Measurements from ENCODE around the gene AOC2.
"Not testable (repeated sequence)": the region's sequence is repeated elsewhere in the genome, so short reads cannot be mapped to it uniquely, and the experiment has no call there.

AOC2 gene

GRCh38 chr17:42873315-42873714 is 28.9 kb downstream of the AOC2 start:
- H3K36me3 ChIP-seq (ENCODE audit: insufficient read depth, insufficient read length, low read length): no peaks in the 10 kb centered on the region
- peaks cover 8% of the 10 kb centered on the region for H3K9me3 ChIP-seq (ENCODE audit: insufficient read depth, low read length)
- peaks cover 22% of the 10 kb centered on the region for H3K27me3 ChIP-seq (ENCODE audit: insufficient read depth, insufficient read length)
- peaks cover 5% of the 10 kb centered on the region for H3K4me1 ChIP-seq (ENCODE audit: insufficient read depth, insufficient read length)
- DNase-seq (ENCODE audit: low read depth, low spot score): no peak
- TF ChIP-seq ZNF274 (IDR thresholded peaks at IDR 0.05; ENCODE audit: low read depth, low read length): no peak
- no peak overlapping the region for H3K4me3 ChIP-seq (ENCODE audit: insufficient read length, low read depth)
- no peak overlapping the region for H3K9ac ChIP-seq (ENCODE audit: insufficient read length, low read depth)

GRCh38 chr17:42873932-42874695 is 29.7 kb downstream of the AOC2 start:
- not testable (repeated sequence) for H3K4me1 ChIP-seq (ENCODE audit: insufficient read depth, insufficient read length); DNase-seq (ENCODE audit: low read depth, low spot score); H3K9me3 ChIP-seq (ENCODE audit: insufficient read depth, low read length); H3K9ac ChIP-seq (ENCODE audit: insufficient read length, low read depth); H3K36me3 ChIP-seq (ENCODE audit: insufficient read depth, insufficient read length, low read length); H3K4me3 ChIP-seq (ENCODE audit: insufficient read length, low read depth)
- peaks cover 30% of the 10 kb centered on the region for H3K27me3 ChIP-seq (ENCODE audit: insufficient read depth, insufficient read length)

GRCh38 chr17:42877037-42877436 is 32.7 kb downstream of the AOC2 start:
- TF ChIP-seq ZNF274 (IDR thresholded peaks at IDR 0.05; ENCODE audit: low read depth, low read length) (no peak), YY1 (IDR thresholded peaks at IDR 0.05; ENCODE audit: insufficient read depth, insufficient read length) (no peak), SUZ12 (IDR thresholded peaks at IDR 0.05; ENCODE audit: extremely low read depth, insufficient read depth, insufficient read length) (no peak)
- no peak overlapping the region for H3K9ac ChIP-seq (ENCODE audit: insufficient read length, low read depth)

GRCh38 chr17:42878123-42878880 is 33.9 kb downstream of the AOC2 start:
- no peaks in the 10 kb centered on the region for H3K36me3 ChIP-seq (ENCODE audit: insufficient read depth, insufficient read length, low read length)
- H3K4me1 ChIP-seq (ENCODE audit: insufficient read depth, insufficient read length): peaks cover 11% of the 10 kb centered on the region
- H3K4me3 ChIP-seq (ENCODE audit: insufficient read length, low read depth): no peak overlapping the region
- peak; percentile 44 for DNase-seq (ENCODE audit: low read depth, low spot score)
- H3K9me3 ChIP-seq (ENCODE audit: insufficient read depth, low read length): no peaks in the 10 kb centered on the region
- peaks cover 48% of the 10 kb centered on the region for H3K27me3 ChIP-seq (ENCODE audit: insufficient read depth, insufficient read length)
- no peak overlapping the region for H3K9ac ChIP-seq (ENCODE audit: insufficient read length, low read depth)
- TF ChIP-seq YY1 (IDR thresholded peaks at IDR 0.05; ENCODE audit: insufficient read depth, insufficient read length) (no peak), SUZ12 (IDR thresholded peaks at IDR 0.05; ENCODE audit: extremely low read depth, insufficient read depth, insufficient read length) (no peak), ZNF274 (IDR thresholded peaks at IDR 0.05; ENCODE audit: low read depth, low read length) (no peak)

More at GRCh38 chr17:42877037-42877436, 32.7 kb downstream of the AOC2 start:
- Histone ChIP-seq H3K4me1 (ENCODE audit: insufficient read depth, insufficient read length) (peaks cover 11% of the 10 kb centered on the region), H3K27me3 (ENCODE audit: insufficient read depth, insufficient read length) (peaks cover 47% of the 10 kb centered on the region), H3K36me3 (ENCODE audit: insufficient read depth, insufficient read length, low read length) (no peaks in the 10 kb centered on the region), H3K9me3 (ENCODE audit: insufficient read depth, low read length) (no peaks in the 10 kb centered on the region), H3K4me3 (ENCODE audit: insufficient read length, low read depth) (no peak overlapping the region)
- no peak for DNase-seq (ENCODE audit: low read depth, low spot score)

GRCh38 chr17:42878924-42879595 is 34.7 kb downstream of the AOC2 start:
- no peaks in the 10 kb centered on the region for H3K9me3 ChIP-seq (ENCODE audit: insufficient read depth, low read length)
- DNase-seq (ENCODE audit: low read depth, low spot score): no peak
- no peak overlapping the region for H3K4me3 ChIP-seq (ENCODE audit: insufficient read length, low read depth)
- H3K36me3 ChIP-seq (ENCODE audit: insufficient read depth, insufficient read length, low read length): no peaks in the 10 kb centered on the region
- TF ChIP-seq SUZ12 (IDR thresholded peaks at IDR 0.05; ENCODE audit: extremely low read depth, insufficient read depth, insufficient read length) (no peak), YY1 (IDR thresholded peaks at IDR 0.05; ENCODE audit: insufficient read depth, insufficient read length) (no peak), ZNF274 (IDR thresholded peaks at IDR 0.05; ENCODE audit: low read depth, low read length) (no peak)
- H3K27me3 ChIP-seq (ENCODE audit: insufficient read depth, insufficient read length): peaks cover 48% of the 10 kb centered on the region
- peaks cover 11% of the 10 kb centered on the region for H3K4me1 ChIP-seq (ENCODE audit: insufficient read depth, insufficient read length)
- no peak overlapping the region for H3K9ac ChIP-seq (ENCODE audit: insufficient read length, low read depth)

- Histone ChIP-seq H3K27me3 (ENCODE audit: insufficient read depth, insufficient read length) (peaks cover 48% of the 10 kb centered on the region), H3K4me1 (ENCODE audit: insufficient read depth, insufficient read length) (peaks cover 11% of the 10 kb centered on the region), H3K9me3 (ENCODE audit: insufficient read depth, low read length) (no peaks in the 10 kb centered on the region), H3K36me3 (ENCODE audit: insufficient read depth, insufficient read length, low read length) (no peaks in the 10 kb centered on the region), H3K4me3 (ENCODE audit: insufficient read length, low read depth) (no peak overlapping the region), H3K9ac (ENCODE audit: insufficient read length, low read depth) (no peak overlapping the region)
- no peak for DNase-seq (ENCODE audit: low read depth, low spot score)
- TF ChIP-seq YY1 (IDR thresholded peaks at IDR 0.05; ENCODE audit: insufficient read depth, insufficient read length) (no peak), ZNF274 (IDR thresholded peaks at IDR 0.05; ENCODE audit: low read depth, low read length) (no peak)
These were observed 35.2 kb downstream of the AOC2 start for GRCh38 chr17:42879596-42879985.

- Histone ChIP-seq H3K4me1 (ENCODE audit: insufficient read depth, insufficient read length) (peaks cover 11% of the 10 kb centered on the region), H3K9me3 (ENCODE audit: insufficient read depth, low read length) (no peaks in the 10 kb centered on the region), H3K27me3 (ENCODE audit: insufficient read depth, insufficient read length) (peaks cover 48% of the 10 kb centered on the region), H3K9ac (ENCODE audit: insufficient read length, low read depth) (no peak overlapping the region), H3K4me3 (ENCODE audit: insufficient read length, low read depth) (no peak overlapping the region), H3K36me3 (ENCODE audit: insufficient read depth, insufficient read length, low read length) (no peaks in the 10 kb centered on the region)
- TF ChIP-seq ZNF274 (IDR thresholded peaks at IDR 0.05; ENCODE audit: low read depth, low read length) (no peak), YY1 (IDR thresholded peaks at IDR 0.05; ENCODE audit: insufficient read depth, insufficient read length) (no peak), SUZ12 (IDR thresholded peaks at IDR 0.05; ENCODE audit: extremely low read depth, insufficient read depth, insufficient read length) (no peak)
- DNase-seq (ENCODE audit: low read depth, low spot score): no peak
These were observed 36.5 kb downstream of the AOC2 start for GRCh38 chr17:42880776-42881310.

- H3K4me3 ChIP-seq (ENCODE audit: insufficient read length, low read depth); H3K9ac ChIP-seq (ENCODE audit: insufficient read length, low read depth); H3K36me3 ChIP-seq (ENCODE audit: insufficient read depth, insufficient read length, low read length); DNase-seq (ENCODE audit: low read depth, low spot score); H3K9me3 ChIP-seq (ENCODE audit: insufficient read depth, low read length): not testable (repeated sequence)
- Histone ChIP-seq H3K27me3 (ENCODE audit: insufficient read depth, insufficient read length) (peaks cover 41% of the 10 kb centered on the region), H3K4me1 (ENCODE audit: insufficient read depth, insufficient read length) (peaks cover 11% of the 10 kb centered on the region)
These were observed 37.3 kb downstream of the AOC2 start for GRCh38 chr17:42881706-42882105.
